HepG2 (cell line): ENCODE data around the gene BRCA1. TPM values are rescaled to one million over a fixed set of nuclear protein-coding genes. Genes with fewer than 3 reads are reported as not detected.

Source experiments
- ADNP ChIP-seq: sonication (generic); formaldehyde crosslinking; IDR thresholded peaks from 2 replicates; pipeline ENCODE4 v1.4.0; 2020; ENCODE audit warnings: missing genetic modification reagents
- AHR ChIP-seq: IDR thresholded peaks from 2 replicates; pipeline ENCODE4 v1.6.1; 2018; ENCODE audit warnings: missing genetic modification reagents, missing compliant biosample characterization
- CHD2 ChIP-seq: IDR thresholded peaks from 2 replicates; pipeline ENCODE4 v1.6.1; 2011; ENCODE audit warnings: low read depth, low read length, improper control_type of control experiment
- FOXC1 ChIP-seq: sonication (generic); formaldehyde crosslinking; IDR thresholded peaks from 2 replicates; pipeline ENCODE4 v1.8.0; 2022; ENCODE audit warnings: mild to moderate bottlenecking, missing genetic modification reagents, borderline replicate concordance
- GFI1 ChIP-seq: sonication (generic); formaldehyde crosslinking; IDR thresholded peaks from 2 replicates; pipeline ENCODE4 v1.5.0; 2020; ENCODE audit warnings: missing genetic modification reagents, mild to moderate bottlenecking, borderline replicate concordance
- HDAC6 ChIP-seq: fragments of 200-600 bp; sonication (generic); IDR thresholded peaks from 2 replicates; pipeline ENCODE4 v1.7.0; 2017; ENCODE audit warnings: mild to moderate bottlenecking, antibody characterized with exemption, low read length, low read depth
- KLF15 ChIP-seq: sonication (generic); formaldehyde crosslinking; IDR thresholded peaks from 2 replicates; pipeline ENCODE4 v1.8.1; 2023; ENCODE audit warnings: borderline replicate concordance, mild to moderate bottlenecking, inconsistent platforms, missing genetic modification reagents, mixed read lengths
- NR2C2 ChIP-seq: sonication (generic); formaldehyde crosslinking; IDR thresholded peaks from 2 replicates; pipeline ENCODE4 v1.4.0; 2020; ENCODE audit warnings: missing genetic modification reagents, mild to moderate bottlenecking, moderate library complexity, borderline replicate concordance
- PITX1 ChIP-seq: sonication (generic); formaldehyde crosslinking; IDR thresholded peaks from 2 replicates; pipeline ENCODE4 v1.5.1; 2020; ENCODE audit warnings: mild to moderate bottlenecking, missing genetic modification reagents
- RBAK ChIP-seq: sonication (generic); formaldehyde crosslinking; IDR thresholded peaks from 2 replicates; pipeline ENCODE4 v1.5.1; 2020; ENCODE audit warnings: mild to moderate bottlenecking, missing genetic modification reagents
- TARDBP ChIP-seq: sonication (generic); formaldehyde crosslinking; IDR thresholded peaks from 2 replicates; pipeline ENCODE4 v1.8.0; 2022; ENCODE audit warnings: mild to moderate bottlenecking, missing genetic modification reagents
- U2AF1 ChIP-seq: fragments of 200-400 bp; formaldehyde crosslinking; optimal IDR thresholded peaks from 2 replicates; pipeline ENCODE3; 2017; ENCODE audit warnings: mild to moderate bottlenecking, low read depth, low read length
- ZFP37 ChIP-seq: sonication (generic); formaldehyde crosslinking; IDR thresholded peaks from 2 replicates; pipeline ENCODE4 v1.4.0; 2020; ENCODE audit warnings: missing genetic modification reagents, borderline replicate concordance
- ZNF260 ChIP-seq: sonication (generic); formaldehyde crosslinking; IDR thresholded peaks from 2 replicates; pipeline ENCODE4 v1.4.0; 2020; ENCODE audit warnings: missing genetic modification reagents, low read depth, mild to moderate bottlenecking, borderline replicate concordance
- ZNF331 ChIP-seq: sonication (generic); formaldehyde crosslinking; IDR thresholded peaks from 2 replicates; pipeline ENCODE4 v1.4.0; 2020; ENCODE audit warnings: missing genetic modification reagents
- ZNF496 ChIP-seq: sonication (generic); formaldehyde crosslinking; IDR thresholded peaks from 2 replicates; pipeline ENCODE4 v1.8.1; 2023; ENCODE audit warnings: mild to moderate bottlenecking, moderate library complexity, missing genetic modification reagents; ENCODE audit not compliant: insufficient replicate concordance
- ZNF607 ChIP-seq: sonication (generic); formaldehyde crosslinking; IDR thresholded peaks from 2 replicates; pipeline ENCODE4 v1.5.1; 2020; ENCODE audit warnings: missing genetic modification reagents, mild to moderate bottlenecking, borderline replicate concordance
- ZNF773 ChIP-seq: sonication (generic); formaldehyde crosslinking; IDR thresholded peaks from 2 replicates; pipeline ENCODE4 v1.4.0; 2020; ENCODE audit warnings: missing genetic modification reagents, borderline replicate concordance
- polyA plus RNA-seq, 8 experiments: library from polyadenylated mRNA; depleted of rRNA in 3 of 8; stranded (reverse) in 7 of 8; unstranded in 1 of 8; fragments of >200 nt; fragmentation: Illumina TruSeq in 4 of 8; extraction: Trizol in 4 of 8; gene quantifications; 2 replicates each; pipeline versions ENCODE4 v1.2.1 to v1.2.3, GENCODE V29; 2011 to 2016; ENCODE audit warnings: low read depth in 4 of 8, missing spikeins in 1 of 8, mixed read lengths in 1 of 8; ENCODE audit not compliant: insufficient read depth in 1 of 8
- total RNA-seq, 5 experiments: library from RNA; depleted of rRNA; stranded (reverse); fragments of >200 nt; fragmentation: Illumina TruSeq; extraction: Trizol; gene quantifications; 2 replicates each; pipeline ENCODE4 v1.2.3, GENCODE V29; 2016; ENCODE audit warnings: low read depth in 1 of 5
- TF ChIP-seq, protein P1 (sequence below): sonication (generic); formaldehyde crosslinking; IDR thresholded peaks from 2 replicates; pipeline ENCODE4 v1.8.0; 2022; ENCODE audit warnings: mild to moderate bottlenecking, missing genetic modification reagents; ENCODE audit not compliant: insufficient replicate concordance
- TF ChIP-seq, protein P2 (sequence below): sonication (generic); formaldehyde crosslinking; conservative IDR thresholded peaks from 2 replicates; pipeline ENCODE4 v1.8.0; 2022; ENCODE audit warnings: mild to moderate bottlenecking, moderate library complexity, missing genetic modification reagents
- TF ChIP-seq, protein P3 (sequence below): IDR thresholded peaks from 2 replicates; pipeline ENCODE4 v1.6.1; 2016; ENCODE audit warnings: mild to moderate bottlenecking, missing biosample characterization, missing genetic modification reagents
- TF ChIP-seq, protein P4 (sequence below): sonication (generic); formaldehyde crosslinking; IDR thresholded peaks from 2 replicates; pipeline ENCODE4 v1.4.0; 2020; ENCODE audit warnings: missing genetic modification reagents
- TF ChIP-seq, protein P5 (sequence below): sonication (generic); formaldehyde crosslinking; IDR thresholded peaks from 2 replicates; pipeline ENCODE4 v1.5.0; 2020; ENCODE audit warnings: missing genetic modification reagents

Gene BRCA1
- total and polyA plus RNA-seq, 2 of the 13 experiments (the other 11 are each of a cell fraction or from before 2014, with no cell fraction given) = 13.3 to 37.5 TPM

DNA sequence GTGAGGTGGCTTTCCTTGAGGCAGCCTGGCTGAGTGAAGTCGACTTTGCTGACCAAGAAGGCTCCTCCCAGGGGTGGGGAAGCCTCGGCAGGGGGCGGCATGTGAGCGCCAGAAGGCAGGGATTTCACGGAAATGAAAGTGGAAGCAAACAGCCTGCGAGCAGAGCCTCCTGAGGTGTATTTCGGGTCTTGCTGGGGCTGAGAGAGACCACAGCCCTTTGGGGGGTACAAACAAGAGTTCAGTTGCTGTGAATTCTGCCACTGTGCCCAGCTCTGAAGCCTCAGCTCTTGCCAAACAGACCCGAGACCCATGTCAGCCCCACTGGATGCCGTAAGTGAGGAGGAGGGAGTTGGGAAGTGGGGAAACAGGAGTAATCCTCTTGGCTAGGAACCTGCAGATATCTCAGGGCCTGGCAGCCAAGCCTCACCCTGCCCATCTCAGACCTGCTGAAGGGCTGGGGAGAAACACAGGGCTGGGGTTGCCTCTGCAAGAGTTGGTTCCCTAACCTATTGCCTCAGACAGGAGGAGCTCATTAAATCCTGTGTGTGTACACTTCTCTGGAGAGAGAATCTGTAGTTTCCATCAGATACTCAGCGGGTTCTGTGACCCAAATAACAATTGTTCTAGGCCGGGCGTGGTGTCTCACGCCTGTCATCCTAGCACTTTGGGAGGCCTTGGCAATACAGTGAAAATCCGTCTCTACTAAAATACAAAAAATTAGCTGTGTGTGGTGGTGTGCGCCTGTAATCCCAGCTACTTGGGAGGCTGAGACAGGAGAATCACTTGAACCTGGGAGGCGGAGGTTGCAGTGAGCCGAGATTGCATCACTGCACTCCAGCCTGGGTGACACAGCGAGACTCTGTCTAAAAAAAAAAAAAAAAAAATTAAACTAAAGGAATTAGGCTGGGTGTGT, 118.3 kb downstream of the BRCA1 start, which contains the start of gene IFI35 (continued):
- TF ChIP-seq, protein P1, sequence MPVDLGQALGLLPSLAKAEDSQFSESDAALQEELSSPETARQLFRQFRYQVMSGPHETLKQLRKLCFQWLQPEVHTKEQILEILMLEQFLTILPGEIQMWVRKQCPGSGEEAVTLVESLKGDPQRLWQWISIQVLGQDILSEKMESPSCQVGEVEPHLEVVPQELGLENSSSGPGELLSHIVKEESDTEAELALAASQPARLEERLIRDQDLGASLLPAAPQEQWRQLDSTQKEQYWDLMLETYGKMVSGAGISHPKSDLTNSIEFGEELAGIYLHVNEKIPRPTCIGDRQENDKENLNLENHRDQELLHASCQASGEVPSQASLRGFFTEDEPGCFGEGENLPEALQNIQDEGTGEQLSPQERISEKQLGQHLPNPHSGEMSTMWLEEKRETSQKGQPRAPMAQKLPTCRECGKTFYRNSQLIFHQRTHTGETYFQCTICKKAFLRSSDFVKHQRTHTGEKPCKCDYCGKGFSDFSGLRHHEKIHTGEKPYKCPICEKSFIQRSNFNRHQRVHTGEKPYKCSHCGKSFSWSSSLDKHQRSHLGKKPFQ (CRISPR knock-in tag) = no peak
- TF ChIP-seq PITX1 (CRISPR knock-in tag) (no peak; the same call in 1 of the 2 replicates), NR2C2 (0 out of 2 replicates have a peak, but pooled peaks have one; percentile 15), ZNF260 (no peak), ZNF331 (CRISPR knock-in tag) (no peak; the same call in 1 of the 2 replicates), ZNF607 (CRISPR knock-in tag) (no peak; the same call in 1 of the 2 replicates), ZFP37 (CRISPR knock-in tag) (peak; percentile 64; the same call in 1 of the 2 replicates), AHR (CRISPR knock-in tag) (no peak), FOXC1 (CRISPR knock-in tag) (no peak), RBAK (no peak), ZNF773 (CRISPR knock-in tag) (no peak), U2AF1 (no peak), HDAC6 (no peak), ADNP (CRISPR knock-in tag) (peak; percentile 25; the same call in 1 of the 2 replicates), CHD2 (no peak), GFI1 (CRISPR knock-in tag) (no peak), ZNF496 (CRISPR knock-in tag) (no peak), KLF15 (CRISPR knock-in tag) (no peak), TARDBP (CRISPR knock-in tag) (no peak)
- TF ChIP-seq, protein P2, sequence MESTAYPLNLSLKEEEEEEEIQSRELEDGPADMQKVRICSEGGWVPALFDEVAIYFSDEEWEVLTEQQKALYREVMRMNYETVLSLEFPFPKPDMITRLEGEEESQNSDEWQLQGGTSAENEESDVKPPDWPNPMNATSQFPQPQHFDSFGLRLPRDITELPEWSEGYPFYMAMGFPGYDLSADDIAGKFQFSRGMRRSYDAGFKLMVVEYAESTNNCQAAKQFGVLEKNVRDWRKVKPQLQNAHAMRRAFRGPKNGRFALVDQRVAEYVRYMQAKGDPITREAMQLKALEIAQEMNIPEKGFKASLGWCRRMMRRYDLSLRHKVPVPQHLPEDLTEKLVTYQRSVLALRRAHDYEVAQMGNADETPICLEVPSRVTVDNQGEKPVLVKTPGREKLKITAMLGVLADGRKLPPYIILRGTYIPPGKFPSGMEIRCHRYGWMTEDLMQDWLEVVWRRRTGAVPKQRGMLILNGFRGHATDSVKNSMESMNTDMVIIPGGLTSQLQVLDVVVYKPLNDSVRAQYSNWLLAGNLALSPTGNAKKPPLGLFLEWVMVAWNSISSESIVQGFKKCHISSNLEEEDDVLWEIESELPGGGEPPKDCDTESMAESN (CRISPR knock-in tag) = 0 out of 2 replicates have a peak, but pooled peaks have one; percentile 66
- TF ChIP-seq, protein P3, sequence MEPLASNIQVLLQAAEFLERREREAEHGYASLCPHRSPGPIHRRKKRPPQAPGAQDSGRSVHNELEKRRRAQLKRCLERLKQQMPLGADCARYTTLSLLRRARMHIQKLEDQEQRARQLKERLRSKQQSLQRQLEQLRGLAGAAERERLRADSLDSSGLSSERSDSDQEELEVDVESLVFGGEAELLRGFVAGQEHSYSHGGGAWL = peak; percentile 52
- TF ChIP-seq, protein P4, sequence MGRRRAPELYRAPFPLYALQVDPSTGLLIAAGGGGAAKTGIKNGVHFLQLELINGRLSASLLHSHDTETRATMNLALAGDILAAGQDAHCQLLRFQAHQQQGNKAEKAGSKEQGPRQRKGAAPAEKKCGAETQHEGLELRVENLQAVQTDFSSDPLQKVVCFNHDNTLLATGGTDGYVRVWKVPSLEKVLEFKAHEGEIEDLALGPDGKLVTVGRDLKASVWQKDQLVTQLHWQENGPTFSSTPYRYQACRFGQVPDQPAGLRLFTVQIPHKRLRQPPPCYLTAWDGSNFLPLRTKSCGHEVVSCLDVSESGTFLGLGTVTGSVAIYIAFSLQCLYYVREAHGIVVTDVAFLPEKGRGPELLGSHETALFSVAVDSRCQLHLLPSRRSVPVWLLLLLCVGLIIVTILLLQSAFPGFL (CRISPR knock-in tag) = no peak
- TF ChIP-seq, protein P5, sequence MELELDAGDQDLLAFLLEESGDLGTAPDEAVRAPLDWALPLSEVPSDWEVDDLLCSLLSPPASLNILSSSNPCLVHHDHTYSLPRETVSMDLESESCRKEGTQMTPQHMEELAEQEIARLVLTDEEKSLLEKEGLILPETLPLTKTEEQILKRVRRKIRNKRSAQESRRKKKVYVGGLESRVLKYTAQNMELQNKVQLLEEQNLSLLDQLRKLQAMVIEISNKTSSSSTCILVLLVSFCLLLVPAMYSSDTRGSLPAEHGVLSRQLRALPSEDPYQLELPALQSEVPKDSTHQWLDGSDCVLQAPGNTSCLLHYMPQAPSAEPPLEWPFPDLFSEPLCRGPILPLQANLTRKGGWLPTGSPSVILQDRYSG (CRISPR knock-in tag) = 0 out of 2 replicates have a peak, but pooled peaks have one; percentile 24
